ENCODE results near the gene PI4KA.
"Not testable (repeated sequence)": the region's sequence is repeated elsewhere in the genome, so short reads cannot be mapped to it uniquely, and the experiment has no call there.

The PI4KA gene

GRCh38 chr22:20858615-20859416 is at the start of gene PI4KA, which contains the start of gene SNAP29:
PI4KA (minus strand) TSS chr22:20858811; CDS start chr22:20858725, 86 bp downstream.
SNAP29 (plus strand) TSS chr22:20859007; CDS start chr22:20859111, 104 bp downstream.
- DNase-seq (ENCODE audit: low read depth) = peak; percentile 99

DNA sequence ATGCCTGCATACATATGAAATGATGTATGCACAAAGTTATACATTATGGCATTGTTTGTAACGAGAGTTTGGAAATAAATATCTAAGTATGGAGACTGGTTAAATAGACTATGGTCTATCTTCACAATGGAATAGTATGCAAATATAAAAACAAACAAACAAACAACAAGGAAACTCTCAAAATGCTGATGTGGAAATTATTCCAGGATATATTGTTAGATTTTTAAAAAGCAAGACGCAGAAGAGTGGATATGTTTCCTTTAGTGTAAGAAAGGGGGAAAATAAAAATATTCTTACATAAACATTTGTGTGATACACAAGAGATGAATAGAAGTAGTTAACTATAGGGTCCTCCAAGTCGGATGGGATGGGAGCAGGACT is 47.8 kb upstream of the PI4KA start:
- no peak for DNase-seq (ENCODE audit: low read depth)

DNA sequence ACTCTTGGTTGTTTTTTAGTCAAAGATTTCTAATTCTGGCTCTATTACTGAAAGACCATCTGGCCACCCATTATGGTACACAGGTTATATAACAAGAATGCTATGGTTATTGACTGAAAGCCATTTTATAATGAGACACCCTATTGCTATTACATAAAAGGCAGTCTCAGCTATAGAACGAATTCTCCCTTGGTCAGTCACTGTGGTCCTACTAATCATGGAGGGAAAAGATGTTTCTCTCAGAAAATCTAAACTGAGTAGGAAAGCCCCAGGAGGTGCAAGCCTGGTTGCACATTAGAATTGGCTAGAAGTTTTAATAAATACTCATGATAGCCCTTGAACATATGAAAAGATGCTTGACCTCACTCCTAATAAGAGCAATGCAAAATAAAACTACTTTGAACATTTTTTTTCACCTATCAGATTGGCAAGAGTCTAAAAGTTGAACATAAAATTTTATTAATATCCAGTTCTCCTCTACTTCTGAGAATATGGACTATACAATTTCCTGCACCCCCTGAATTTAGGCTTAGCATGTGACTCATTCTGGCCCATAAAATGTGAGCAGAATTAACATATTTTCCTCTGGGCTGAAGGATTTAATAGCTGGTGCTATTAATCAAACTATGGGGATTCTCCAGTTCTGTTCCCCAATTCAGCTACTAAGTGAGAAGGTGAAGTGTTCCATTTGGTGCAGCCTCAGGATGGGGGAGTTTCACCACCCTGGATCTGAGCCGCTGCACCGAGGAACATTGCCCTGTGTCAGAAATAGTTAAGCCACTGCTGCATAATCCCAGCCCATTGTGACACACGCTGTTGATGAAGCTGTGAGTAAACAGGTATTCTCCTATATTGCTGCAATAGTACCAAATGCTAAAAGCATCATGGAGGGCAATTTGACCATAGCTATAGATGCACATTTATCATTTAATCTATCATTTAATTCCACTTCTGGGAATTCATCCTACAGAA is 47.1 kb upstream of the PI4KA start:
- no peak for DNase-seq (ENCODE audit: low read depth)

DNA sequence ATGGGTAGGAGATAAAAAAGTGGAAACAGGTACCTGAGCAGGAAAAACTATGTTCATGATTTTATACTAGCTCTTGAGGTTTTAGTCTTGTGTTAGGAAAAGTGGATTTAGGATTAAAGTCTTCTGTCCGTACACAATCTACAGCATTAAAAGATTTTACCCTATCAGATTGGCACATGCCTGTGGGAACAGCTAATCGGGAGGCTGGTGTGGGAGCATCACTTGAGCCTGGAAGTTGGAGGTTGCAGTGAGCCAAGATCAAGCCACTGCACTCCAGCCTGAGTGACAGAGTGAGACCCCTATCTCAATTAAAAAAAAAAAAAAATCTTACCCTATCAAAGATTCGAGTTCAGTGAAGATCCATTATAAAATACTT is 46.4 kb upstream of the PI4KA start:
- DNase-seq (ENCODE audit: low read depth) = no peak

GRCh38 chr22:20904008-20904979 is 45.7 kb upstream of the PI4KA start:
- peak; percentile 95 for DNase-seq (ENCODE audit: low read depth)

DNA sequence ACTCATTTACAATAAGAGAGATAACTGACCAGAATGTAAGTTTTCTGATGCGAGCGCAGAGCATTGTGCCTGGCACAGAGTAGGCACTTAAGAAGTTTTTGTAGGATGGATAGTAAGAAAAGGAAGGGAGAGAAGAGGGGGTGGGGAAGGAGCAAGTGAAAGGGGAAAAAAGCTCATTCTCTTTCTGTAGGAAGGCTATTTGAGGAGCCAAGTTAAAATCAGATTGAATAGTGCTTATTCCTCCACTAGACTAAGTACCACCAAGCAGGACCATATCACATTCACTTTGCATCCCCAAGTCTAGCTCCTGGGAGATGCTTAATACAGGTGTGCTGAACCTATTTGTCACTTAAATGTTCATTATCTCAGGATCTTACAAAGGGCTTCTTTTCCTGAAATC is 44.5 kb upstream of the PI4KA start:
- no peak for DNase-seq (ENCODE audit: low read depth)

DNA sequence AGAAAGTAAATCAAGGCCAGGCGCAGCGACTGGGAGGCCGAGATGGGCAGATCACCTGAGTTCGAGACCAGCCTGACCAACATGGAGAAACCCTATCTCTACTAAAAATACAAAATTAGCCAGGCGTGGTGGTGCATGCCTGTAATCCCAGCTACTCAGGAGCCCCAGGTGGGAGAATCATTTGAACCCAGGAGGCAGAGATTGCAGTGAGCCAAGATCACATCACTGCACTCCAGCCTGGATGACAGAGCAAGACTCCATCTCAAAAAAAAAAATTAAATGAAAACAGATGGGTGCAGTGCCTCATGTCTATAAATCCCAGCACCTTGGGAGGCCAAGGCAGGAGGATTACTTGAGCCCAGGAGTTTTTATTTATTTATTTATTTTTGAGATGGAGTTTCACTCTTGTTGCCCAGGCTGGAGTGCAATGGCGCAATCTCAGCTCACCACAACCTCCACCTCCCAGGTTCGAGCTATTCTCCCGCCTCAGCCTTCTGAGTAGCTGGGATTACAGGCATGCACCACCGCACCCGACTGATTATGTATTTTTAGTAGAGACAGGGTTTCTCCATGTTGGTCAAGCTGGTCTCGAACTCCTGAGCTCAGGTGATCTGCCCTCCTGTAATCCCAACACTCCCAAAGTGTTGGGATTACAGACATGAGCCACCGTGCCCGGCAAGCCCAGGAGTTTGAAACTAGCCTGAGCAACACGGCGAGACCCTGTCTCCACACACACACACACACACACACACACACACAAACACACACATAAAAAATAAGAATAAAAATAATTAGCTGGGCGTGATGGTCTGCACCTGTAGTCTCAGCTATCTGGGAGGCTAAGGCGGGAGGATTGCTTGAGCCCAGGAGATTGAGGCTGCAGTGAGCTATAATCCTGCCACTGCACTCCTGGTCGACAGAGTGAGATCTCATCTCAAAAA is 42.8 kb upstream of the PI4KA start:
- DNase-seq (ENCODE audit: low read depth) = not testable (repeated sequence)

DNA sequence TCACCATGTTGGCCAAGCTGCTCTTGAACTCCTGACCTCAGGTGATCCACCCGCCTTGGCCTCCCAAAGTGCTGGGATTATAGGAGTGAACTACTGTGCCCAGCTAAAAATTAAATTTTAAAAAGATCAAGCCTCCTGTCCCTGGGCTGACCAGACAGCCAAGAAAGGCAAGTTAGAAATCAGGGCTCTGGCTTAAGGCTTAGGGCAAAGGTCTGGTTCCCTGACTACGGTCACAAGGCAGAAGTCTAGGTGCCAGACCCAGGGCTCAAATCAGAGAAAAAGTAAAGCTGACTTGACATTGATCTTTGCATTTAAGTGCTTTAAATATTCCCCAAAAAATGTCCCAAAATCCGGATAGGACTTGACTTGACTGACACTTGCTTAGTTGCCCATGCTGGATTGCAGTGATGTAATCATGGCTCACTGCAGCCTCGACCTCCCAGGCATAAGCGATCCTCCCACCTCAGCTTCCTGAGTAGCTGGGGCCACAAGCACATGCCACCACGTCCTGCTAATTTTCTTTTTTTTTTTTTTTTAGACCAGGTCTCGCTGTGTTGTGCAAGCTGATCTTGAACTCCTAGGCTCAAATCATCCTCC is 41.3 kb upstream of the PI4KA start:
- DNase-seq (ENCODE audit: low read depth) = no peak

DNA sequence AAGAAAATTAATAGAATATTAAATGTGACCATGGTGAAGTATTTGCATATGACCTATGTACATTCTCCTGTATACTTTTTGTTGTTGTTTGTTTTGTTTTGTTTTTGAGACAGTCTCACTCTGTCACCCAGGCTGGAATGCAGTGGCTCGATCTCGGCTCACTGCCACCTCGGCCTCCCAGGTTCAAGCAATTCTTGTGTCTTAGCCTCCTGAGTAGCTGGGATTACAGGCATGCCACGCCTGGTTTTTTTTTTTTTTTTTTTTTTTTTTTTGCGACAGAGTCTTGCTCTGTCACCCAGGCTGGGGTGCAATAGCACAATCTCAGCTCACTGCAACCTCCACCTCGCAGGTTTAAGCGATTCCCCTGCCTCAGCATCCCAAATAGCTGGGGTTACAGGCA is 39.1 kb upstream of the PI4KA start:
- not testable (repeated sequence) for DNase-seq (ENCODE audit: low read depth)

GRCh38 chr22:20890975-20891374 is 32.4 kb upstream of the PI4KA start:
- DNase-seq (ENCODE audit: low read depth) = no peak

DNA sequence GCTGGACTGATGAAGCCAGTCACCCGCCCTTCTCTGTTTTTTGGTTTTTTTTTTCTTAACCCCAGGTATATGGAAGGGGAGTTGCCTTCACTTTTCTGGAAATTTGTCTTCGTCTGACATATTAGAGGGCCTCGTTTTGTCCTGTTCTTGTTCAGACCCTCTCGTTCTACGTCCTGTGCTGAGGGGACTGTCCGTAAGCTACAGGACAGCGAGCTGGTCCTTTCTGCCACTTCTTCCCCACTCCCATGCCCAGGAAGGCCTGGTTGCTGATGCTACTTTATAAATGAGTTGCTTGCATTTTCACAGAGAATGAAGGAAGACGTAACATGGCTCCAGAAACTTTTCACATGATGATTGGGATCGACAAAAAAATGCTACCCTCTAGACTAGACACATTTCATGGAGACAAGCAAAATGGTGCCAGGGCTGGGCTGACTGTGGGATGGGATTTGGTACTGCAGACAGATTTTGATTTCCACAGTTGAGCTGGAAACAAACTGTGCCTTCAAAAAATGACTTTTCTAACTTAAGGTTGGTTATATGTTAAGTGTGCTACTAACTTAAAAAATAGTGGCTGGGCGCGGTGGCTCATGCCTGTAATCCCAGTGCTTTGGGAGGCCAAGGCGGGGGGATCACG is 31.4 kb upstream of the PI4KA start:
- DNase-seq (ENCODE audit: low read depth) = no peak

GRCh38 chr22:20889025-20889704 is 30.6 kb upstream of the PI4KA start:
- DNase-seq (ENCODE audit: low read depth) = no peak

GRCh38 chr22:20887375-20887774 is 28.8 kb upstream of the PI4KA start:
- DNase-seq (ENCODE audit: low read depth) = no peak

DNA sequence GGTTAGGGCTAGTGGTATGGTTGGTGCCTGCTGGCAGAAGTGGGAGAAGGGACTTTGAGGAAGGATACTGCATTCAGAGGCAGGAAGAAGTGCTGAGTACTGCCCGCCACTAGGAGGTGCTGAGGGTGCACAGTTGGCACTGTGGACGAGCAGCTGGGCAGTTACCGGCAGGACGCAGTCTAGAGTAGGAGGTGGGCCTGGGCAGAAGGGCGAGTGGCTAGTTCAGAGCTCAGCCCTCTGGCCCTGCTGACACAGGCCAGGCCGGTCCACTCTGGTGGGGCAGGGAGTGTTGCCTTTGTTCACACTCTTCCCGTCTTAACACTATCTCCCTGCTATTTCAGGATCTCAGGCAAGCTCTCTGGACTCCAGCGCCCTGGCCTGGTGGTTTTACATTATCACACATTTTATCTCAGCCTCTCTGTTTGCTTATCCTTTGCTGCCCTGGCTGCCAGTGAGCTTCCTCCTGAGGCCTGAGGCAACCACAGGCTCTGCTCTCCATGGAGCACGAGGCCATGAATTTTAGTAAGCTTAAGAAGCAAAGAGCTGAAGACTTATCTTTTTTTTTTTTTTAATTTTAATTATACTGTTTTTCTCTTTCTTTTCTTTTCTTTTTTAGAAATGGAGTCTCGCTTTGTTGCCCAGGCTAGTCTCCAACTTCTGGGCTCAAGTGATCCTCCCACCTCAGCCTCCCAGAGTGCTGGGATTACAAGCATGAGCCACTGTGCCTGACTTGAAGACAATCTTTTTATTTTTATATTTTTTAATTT is 27.1 kb upstream of the PI4KA start:
- peak; percentile 73 for DNase-seq (ENCODE audit: low read depth)

GRCh38 chr22:20885017-20885556 is 26.5 kb upstream of the PI4KA start:
- no peak for DNase-seq (ENCODE audit: low read depth)

DNA sequence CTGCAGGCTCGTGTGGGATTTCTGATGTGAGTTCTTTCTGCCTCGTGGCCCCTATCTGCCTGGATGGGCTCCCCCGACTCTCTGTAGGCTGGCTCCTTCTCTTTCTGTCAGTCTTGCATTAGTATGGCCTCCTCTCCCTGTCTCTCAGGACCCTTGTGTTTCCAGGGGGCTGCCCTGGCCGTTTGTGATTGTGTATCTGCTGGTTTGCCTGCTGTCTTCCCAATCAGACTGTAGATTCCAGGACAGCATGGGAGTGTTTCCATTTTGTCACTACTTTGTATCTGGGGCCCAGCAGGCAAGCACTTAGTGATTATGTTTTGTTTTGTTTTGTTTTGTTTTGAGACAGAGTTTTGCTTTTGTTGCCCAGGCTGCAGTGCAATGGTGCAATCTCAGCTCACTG is 25.8 kb upstream of the PI4KA start:
- DNase-seq (ENCODE audit: low read depth) = no peak

GRCh38 chr22:20882855-20883254 is 24.2 kb upstream of the PI4KA start:
- DNase-seq (ENCODE audit: low read depth) = no peak
